Suprapubic skin (tissue), 3 donors: ENCODE results near the gene MLYCD.

ENCODE experiments used
- CTCF ChIP-seq, 2 donors: fragments of 200-600 bp in 1 of 2; fragments of 450-650 bp in 1 of 2; sonication (generic) in 1 of 2; IDR thresholded peaks; one replicate each; pipeline ENCODE4 v1.5.1; 2016 to 2019; ENCODE audit warnings: antibody characterized with exemption in 2 of 2, mild to moderate bottlenecking in 1 of 2, moderate library complexity in 1 of 2
- POLR2A ChIP-seq, 2 donors: fragments of 450-650 bp; IDR thresholded peaks; one replicate each; pipeline ENCODE4 v1.6.1; 2017; ENCODE audit warnings: antibody characterized with exemption in 2 of 2, mild to moderate bottlenecking in 2 of 2, moderate library complexity in 2 of 2

- TF ChIP-seq CTCF (IDR thresholded peaks at IDR 0.05) (no peak), POLR2A (IDR thresholded peaks at IDR 0.05) (no peak)
These were observed 56.6 kb downstream of the MLYCD start for GRCh38 chr16:83955218-83956130.
